Upper lobe of left lung (tissue), 4 donors: Measurements from ENCODE around the gene MCL1.

Experiments used
- POLR2A ChIP-seq, 4 donors: fragments of 450-650 bp; IDR thresholded peaks; one replicate each; pipeline ENCODE4 v1.5.1; 2016 to 2017; ENCODE audit warnings: antibody characterized with exemption in 4 of 4, mild to moderate bottlenecking in 2 of 4
- TF ChIP-seq, protein P1 (sequence below), 6 experiments: fragments of 450-650 bp in 4 of 6; fragments of 200-600 bp in 2 of 6; sonication (generic) in 2 of 6; IDR thresholded peaks; one replicate each; pipeline ENCODE4 v1.5.1; 2016 to 2019; ENCODE audit warnings: antibody characterized with exemption in 6 of 6

DNA sequence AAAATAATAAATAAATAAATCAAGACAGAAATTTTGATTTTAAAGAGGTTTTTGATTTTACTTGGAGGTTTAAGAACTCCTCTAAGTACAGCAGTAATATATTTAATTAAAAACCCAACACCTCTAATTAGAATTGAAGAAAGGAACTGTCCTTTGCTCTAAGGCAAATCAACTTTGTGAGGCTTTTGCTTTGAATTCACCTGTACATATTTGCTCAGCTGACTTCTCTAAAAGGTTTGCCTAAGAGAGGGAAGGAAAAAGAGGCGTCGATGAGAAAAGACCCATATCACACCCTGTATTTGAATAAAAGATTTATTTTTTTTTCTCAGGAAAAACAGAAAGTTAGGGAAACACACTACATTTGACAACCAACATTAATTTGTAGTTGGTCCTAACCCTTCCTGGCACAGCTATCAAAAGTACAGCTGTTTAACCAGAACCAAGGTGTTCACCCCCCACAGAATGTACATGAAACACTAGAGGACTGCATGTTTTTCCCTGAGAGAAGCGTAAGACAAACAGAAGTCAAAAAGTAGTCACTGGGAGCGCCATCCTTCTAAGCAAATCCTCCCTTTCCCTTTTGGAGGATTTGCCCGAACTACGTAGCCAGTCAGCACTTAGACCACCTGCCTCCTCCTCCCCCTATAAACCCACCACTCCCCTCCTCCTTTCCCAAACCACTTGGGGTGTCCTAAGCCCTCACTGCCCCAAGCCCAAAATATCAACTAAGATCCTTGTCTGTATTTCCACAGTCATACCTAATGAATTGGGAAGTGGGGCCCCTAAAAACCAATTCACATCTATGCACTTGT, 4.9 kb downstream of the MCL1 start:
- TF ChIP-seq, protein P1, sequence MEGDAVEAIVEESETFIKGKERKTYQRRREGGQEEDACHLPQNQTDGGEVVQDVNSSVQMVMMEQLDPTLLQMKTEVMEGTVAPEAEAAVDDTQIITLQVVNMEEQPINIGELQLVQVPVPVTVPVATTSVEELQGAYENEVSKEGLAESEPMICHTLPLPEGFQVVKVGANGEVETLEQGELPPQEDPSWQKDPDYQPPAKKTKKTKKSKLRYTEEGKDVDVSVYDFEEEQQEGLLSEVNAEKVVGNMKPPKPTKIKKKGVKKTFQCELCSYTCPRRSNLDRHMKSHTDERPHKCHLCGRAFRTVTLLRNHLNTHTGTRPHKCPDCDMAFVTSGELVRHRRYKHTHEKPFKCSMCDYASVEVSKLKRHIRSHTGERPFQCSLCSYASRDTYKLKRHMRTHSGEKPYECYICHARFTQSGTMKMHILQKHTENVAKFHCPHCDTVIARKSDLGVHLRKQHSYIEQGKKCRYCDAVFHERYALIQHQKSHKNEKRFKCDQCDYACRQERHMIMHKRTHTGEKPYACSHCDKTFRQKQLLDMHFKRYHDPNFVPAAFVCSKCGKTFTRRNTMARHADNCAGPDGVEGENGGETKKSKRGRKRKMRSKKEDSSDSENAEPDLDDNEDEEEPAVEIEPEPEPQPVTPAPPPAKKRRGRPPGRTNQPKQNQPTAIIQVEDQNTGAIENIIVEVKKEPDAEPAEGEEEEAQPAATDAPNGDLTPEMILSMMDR (IDR thresholded peaks at IDR 0.05) = no peak
- TF ChIP-seq POLR2A (IDR thresholded peaks at IDR 0.05) = peak in 1 of 4 donors; percentile 23
